T-helper 17 cell (primary cell): ENCODE data around the gene FAM3D. TPM values are rescaled to one million over a fixed set of nuclear protein-coding genes. Genes with fewer than 3 reads are reported as not detected.
"Not testable (repeated sequence)": the region's sequence is repeated elsewhere in the genome, so short reads cannot be mapped to it uniquely, and the experiment has no call there.

Experiments
- ATAC-seq: fragments of 150-1000 bp; cut with Tn5 transposase; 2 replicates; pipeline ENCODE4 v1.10.0; 2021; ENCODE audit warnings: mild to moderate bottlenecking, moderate library complexity
- DNase-seq, 3 donors: peaks; one replicate each; pipeline versions ENCODE4 v3.0.0 to v3.0.0-alpha.2; 2020 to 2021
- H3K9me3 ChIP-seq: one replicate; pipeline ENCODE4 v1.7.0; 2013; ENCODE audit warnings: low read length, mild to moderate bottlenecking; ENCODE audit not compliant: control insufficient read depth, poor library complexity, severe bottlenecking
- H3K27ac Mint-ChIP-seq: one replicate; pipeline ENCODE4 v1.8.0; 2022; ENCODE audit warnings: mild to moderate bottlenecking, moderate library complexity, mixed read lengths
- H3K27me3 Mint-ChIP-seq: one replicate; pipeline ENCODE4 v1.8.0; 2022; ENCODE audit warnings: mixed read lengths
- H3K36me3 Mint-ChIP-seq: one replicate; pipeline ENCODE4 v1.8.0; 2022; ENCODE audit warnings: low read depth, mixed read lengths
- H3K4me1 Mint-ChIP-seq: one replicate; pipeline ENCODE4 v1.8.0; 2022; ENCODE audit warnings: mild to moderate bottlenecking, mixed read lengths
- H3K4me3 Mint-ChIP-seq: one replicate; pipeline ENCODE4 v1.8.0; 2022; ENCODE audit warnings: mild to moderate bottlenecking, moderate library complexity, mixed read lengths
- total RNA-seq, 4 donors: library from RNA in 2 of 4; stranded (reverse) in 2 of 4; gene quantifications; one replicate each; pipeline ENCODE4 v1.2.3 and lab custom pipeline; 2022 to 2026

Gene FAM3D
- total RNA-seq, 2 donors from 2014 or later, result not detected

- no peak for DNase-seq
These were observed 12.9 kb upstream of the FAM3D start for GRCh38 chr3:58679446-58679845.

GRCh38 chr3:58678177-58678970 lies 11.8 kb upstream of the FAM3D start:
- H3K27me3 Mint-ChIP-seq, H3K27ac Mint-ChIP-seq, H3K9me3 ChIP-seq, H3K36me3 Mint-ChIP-seq, ATAC-seq, DNase-seq, H3K4me3 Mint-ChIP-seq, H3K4me1 Mint-ChIP-seq: not testable (repeated sequence)

More at GRCh38 chr3:58679446-58679845, 12.9 kb upstream of the FAM3D start:
- no peaks in the 10 kb centered on the region for H3K9me3 ChIP-seq
- Mint-ChIP-seq H3K4me3 (no peak overlapping the region), H3K27ac (no peak overlapping the region), H3K36me3 (peaks cover 2% of the 10 kb centered on the region), H3K27me3 (peaks cover 14% of the 10 kb centered on the region), H3K4me1 (no peaks in the 10 kb centered on the region)
- ATAC-seq, result no peak

GRCh38 chr3:58672880-58673279 lies 6.3 kb upstream of the FAM3D start:
- peaks cover 13% of the 10 kb centered on the region for H3K27me3 Mint-ChIP-seq
- peaks cover 3% of the 10 kb centered on the region for H3K9me3 ChIP-seq
- no peak overlapping the region for H3K4me3 Mint-ChIP-seq
- no peak for DNase-seq
- no peak for ATAC-seq
- no peaks in the 10 kb centered on the region for H3K36me3 Mint-ChIP-seq
- no peaks in the 10 kb centered on the region for H3K4me1 Mint-ChIP-seq
- no peak overlapping the region for H3K27ac Mint-ChIP-seq

- DNase-seq, result no peak
- Mint-ChIP-seq H3K36me3 (no peaks in the 10 kb centered on the region), H3K27me3 (peaks cover 14% of the 10 kb centered on the region), H3K4me1 (no peaks in the 10 kb centered on the region), H3K27ac (no peak overlapping the region), H3K4me3 (no peak overlapping the region)
- ATAC-seq, result no peak
- H3K9me3 ChIP-seq, result peaks cover 3% of the 10 kb centered on the region
These were observed 5.9 kb upstream of the FAM3D start for GRCh38 chr3:58672451-58672850.

- ATAC-seq (no peak), DNase-seq (no peak)
- H3K36me3 Mint-ChIP-seq, result no peaks in the 10 kb centered on the region
- no peak overlapping the region for H3K4me3 Mint-ChIP-seq
- H3K9me3 ChIP-seq, result peaks cover 3% of the 10 kb centered on the region
- peaks cover 23% of the 10 kb centered on the region for H3K27me3 Mint-ChIP-seq
- no peak overlapping the region for H3K27ac Mint-ChIP-seq
- H3K4me1 Mint-ChIP-seq, result no peaks in the 10 kb centered on the region
These were observed 4.0 kb upstream of the FAM3D start for GRCh38 chr3:58670506-58671135.

- Mint-ChIP-seq H3K4me3 (no peak overlapping the region), H3K4me1 (no peaks in the 10 kb centered on the region), H3K36me3 (no peaks in the 10 kb centered on the region), H3K27ac (no peak overlapping the region), H3K27me3 (peaks cover 44% of the 10 kb centered on the region)
- peaks cover 3% of the 10 kb centered on the region for H3K9me3 ChIP-seq
- no peak for DNase-seq
- ATAC-seq, result no peak
These were observed 1.7 kb upstream of the FAM3D start for GRCh38 chr3:58668247-58668646.

- Mint-ChIP-seq H3K27ac (no peak overlapping the region), H3K4me1 (no peaks in the 10 kb centered on the region), H3K36me3 (no peaks in the 10 kb centered on the region), H3K4me3 (no peak overlapping the region), H3K27me3 (peaks cover 44% of the 10 kb centered on the region)
- ATAC-seq (no peak), DNase-seq (no peak)
- H3K9me3 ChIP-seq, result peaks cover 3% of the 10 kb centered on the region
These were observed 1.1 kb upstream of the FAM3D start for GRCh38 chr3:58667704-58668103.

- Mint-ChIP-seq H3K36me3 (no peaks in the 10 kb centered on the region), H3K4me1 (no peaks in the 10 kb centered on the region), H3K27ac (no peak overlapping the region), H3K4me3 (no peak overlapping the region), H3K27me3 (peaks cover 44% of the 10 kb centered on the region)
- ATAC-seq (no peak), DNase-seq (no peak)
- peaks cover 3% of the 10 kb centered on the region for H3K9me3 ChIP-seq
These were observed 655 bp upstream of the FAM3D start for GRCh38 chr3:58667229-58667628.

- DNase-seq, result no peak
- no peaks in the 10 kb centered on the region for H3K9me3 ChIP-seq
- no peak overlapping the region for H3K27ac Mint-ChIP-seq
These were observed 1.2 kb downstream of the FAM3D start for GRCh38 chr3:58665405-58665804.

GRCh38 chr3:58664611-58665010 lies 2.0 kb downstream of the FAM3D start:
- Mint-ChIP-seq H3K27ac (no peak overlapping the region), H3K4me3 (no peak overlapping the region), H3K27me3 (peaks cover 38% of the 10 kb centered on the region), H3K4me1 (no peaks in the 10 kb centered on the region), H3K36me3 (no peaks in the 10 kb centered on the region)
- ATAC-seq (no peak), DNase-seq (no peak)
- no peaks in the 10 kb centered on the region for H3K9me3 ChIP-seq

More at GRCh38 chr3:58665405-58665804, 1.2 kb downstream of the FAM3D start:
- H3K4me3 Mint-ChIP-seq, result no peak overlapping the region
- peaks cover 40% of the 10 kb centered on the region for H3K27me3 Mint-ChIP-seq
- H3K36me3 Mint-ChIP-seq, result no peaks in the 10 kb centered on the region
- no peaks in the 10 kb centered on the region for H3K4me1 Mint-ChIP-seq
- ATAC-seq, result no peak

- DNase-seq (no peak), ATAC-seq (no peak)
- Mint-ChIP-seq H3K27ac (no peak overlapping the region), H3K36me3 (no peaks in the 10 kb centered on the region), H3K4me3 (no peak overlapping the region), H3K27me3 (peaks cover 33% of the 10 kb centered on the region), H3K4me1 (no peaks in the 10 kb centered on the region)
- no peaks in the 10 kb centered on the region for H3K9me3 ChIP-seq
These were observed 4.6 kb downstream of the FAM3D start for GRCh38 chr3:58661836-58662420.

- ATAC-seq (no peak), DNase-seq (no peak)
- no peak overlapping the region for H3K27ac Mint-ChIP-seq
- H3K4me3 Mint-ChIP-seq, result no peak overlapping the region
- H3K4me1 Mint-ChIP-seq, result no peaks in the 10 kb centered on the region
- H3K9me3 ChIP-seq, result no peaks in the 10 kb centered on the region
- H3K27me3 Mint-ChIP-seq, result peaks cover 35% of the 10 kb centered on the region
- peaks cover 2% of the 10 kb centered on the region for H3K36me3 Mint-ChIP-seq
These were observed 5.6 kb downstream of the FAM3D start for GRCh38 chr3:58660998-58661397.

- Mint-ChIP-seq H3K36me3 (peaks cover 2% of the 10 kb centered on the region), H3K27me3 (peaks cover 22% of the 10 kb centered on the region), H3K4me1 (no peaks in the 10 kb centered on the region), H3K27ac (no peak overlapping the region), H3K4me3 (no peak overlapping the region)
- ATAC-seq (no peak), DNase-seq (no peak)
- no peaks in the 10 kb centered on the region for H3K9me3 ChIP-seq
These were observed 7.4 kb downstream of the FAM3D start for GRCh38 chr3:58659051-58659675.
